Gastroesophageal sphincter (tissue), 3 donors: ENCODE measurements around the gene LEMD2.

Experiments
- CTCF ChIP-seq, 4 experiments: fragments of 200-600 bp in 2 of 4; fragments of 450-650 bp in 2 of 4; sonication (generic) in 1 of 4; IDR thresholded peaks; one replicate each; pipeline ENCODE4 v1.5.1; 2017 to 2019; ENCODE audit warnings: antibody characterized with exemption in 4 of 4, mild to moderate bottlenecking in 2 of 4, moderate library complexity in 2 of 4
- EP300 ChIP-seq: sonication (generic); formaldehyde crosslinking; IDR thresholded peaks from one replicate; pipeline ENCODE4 v1.6.1; 2017; ENCODE audit warnings: antibody characterized with exemption, mild to moderate bottlenecking
- POLR2A ChIP-seq, 2 donors: fragments of 450-650 bp; IDR thresholded peaks; one replicate each; pipeline ENCODE4 v1.6.1; 2017; ENCODE audit warnings: antibody characterized with exemption in 2 of 2, mild to moderate bottlenecking in 2 of 2, moderate library complexity in 1 of 2
- POLR2AphosphoS5 ChIP-seq: sonication (generic); formaldehyde crosslinking; IDR thresholded peaks from one replicate; pipeline ENCODE4 v1.6.1; 2017; ENCODE audit warnings: antibody characterized with exemption

GRCh38 chr6:33820784-33821520 is 32.0 kb upstream of the LEMD2 start:
- TF ChIP-seq CTCF (IDR thresholded peaks at IDR 0.05) (no peak), POLR2A (IDR thresholded peaks at IDR 0.05) (no peak), POLR2AphosphoS5 (no peak), EP300 (no peak)
